WI38 (cell line): ENCODE data around the gene ZHX3.

ENCODE experiments used
- H3K4me3 ChIP-seq: 2 replicates; pipeline ENCODE4 v1.5.1; 2011; ENCODE audit warnings: low read depth, mild to moderate bottlenecking, control low read depth, low read length
- TF ChIP-seq, protein P1 (sequence below): IDR thresholded peaks from 2 replicates; pipeline ENCODE4 v1.5.1; 2012; ENCODE audit warnings: low read depth, mild to moderate bottlenecking, control low read depth, low read length

Gene ZHX3

DNA sequence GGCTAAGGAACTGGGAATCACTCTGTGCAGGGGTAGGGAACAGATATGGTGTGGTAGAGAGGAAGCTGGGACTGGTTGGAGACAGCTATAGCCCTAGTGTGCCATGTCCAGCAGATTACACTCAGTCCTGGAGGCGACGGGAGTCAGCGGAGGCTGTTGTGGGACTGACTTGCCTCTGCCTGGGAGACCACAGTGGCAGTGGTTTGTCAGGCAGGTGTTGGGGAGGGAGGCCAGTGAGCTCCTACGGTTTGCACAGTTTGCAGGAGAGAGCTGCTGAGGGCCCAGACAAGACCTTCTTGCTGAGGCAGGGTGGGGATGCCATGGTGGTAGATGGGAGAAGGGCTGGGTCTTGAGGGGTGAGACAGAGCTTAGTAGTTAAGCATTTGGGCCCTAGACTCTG is 175.3 kb downstream of the ZHX3 start:
- TF ChIP-seq, protein P1, sequence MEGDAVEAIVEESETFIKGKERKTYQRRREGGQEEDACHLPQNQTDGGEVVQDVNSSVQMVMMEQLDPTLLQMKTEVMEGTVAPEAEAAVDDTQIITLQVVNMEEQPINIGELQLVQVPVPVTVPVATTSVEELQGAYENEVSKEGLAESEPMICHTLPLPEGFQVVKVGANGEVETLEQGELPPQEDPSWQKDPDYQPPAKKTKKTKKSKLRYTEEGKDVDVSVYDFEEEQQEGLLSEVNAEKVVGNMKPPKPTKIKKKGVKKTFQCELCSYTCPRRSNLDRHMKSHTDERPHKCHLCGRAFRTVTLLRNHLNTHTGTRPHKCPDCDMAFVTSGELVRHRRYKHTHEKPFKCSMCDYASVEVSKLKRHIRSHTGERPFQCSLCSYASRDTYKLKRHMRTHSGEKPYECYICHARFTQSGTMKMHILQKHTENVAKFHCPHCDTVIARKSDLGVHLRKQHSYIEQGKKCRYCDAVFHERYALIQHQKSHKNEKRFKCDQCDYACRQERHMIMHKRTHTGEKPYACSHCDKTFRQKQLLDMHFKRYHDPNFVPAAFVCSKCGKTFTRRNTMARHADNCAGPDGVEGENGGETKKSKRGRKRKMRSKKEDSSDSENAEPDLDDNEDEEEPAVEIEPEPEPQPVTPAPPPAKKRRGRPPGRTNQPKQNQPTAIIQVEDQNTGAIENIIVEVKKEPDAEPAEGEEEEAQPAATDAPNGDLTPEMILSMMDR: no peak
- no peak overlapping the region for H3K4me3 ChIP-seq

DNA sequence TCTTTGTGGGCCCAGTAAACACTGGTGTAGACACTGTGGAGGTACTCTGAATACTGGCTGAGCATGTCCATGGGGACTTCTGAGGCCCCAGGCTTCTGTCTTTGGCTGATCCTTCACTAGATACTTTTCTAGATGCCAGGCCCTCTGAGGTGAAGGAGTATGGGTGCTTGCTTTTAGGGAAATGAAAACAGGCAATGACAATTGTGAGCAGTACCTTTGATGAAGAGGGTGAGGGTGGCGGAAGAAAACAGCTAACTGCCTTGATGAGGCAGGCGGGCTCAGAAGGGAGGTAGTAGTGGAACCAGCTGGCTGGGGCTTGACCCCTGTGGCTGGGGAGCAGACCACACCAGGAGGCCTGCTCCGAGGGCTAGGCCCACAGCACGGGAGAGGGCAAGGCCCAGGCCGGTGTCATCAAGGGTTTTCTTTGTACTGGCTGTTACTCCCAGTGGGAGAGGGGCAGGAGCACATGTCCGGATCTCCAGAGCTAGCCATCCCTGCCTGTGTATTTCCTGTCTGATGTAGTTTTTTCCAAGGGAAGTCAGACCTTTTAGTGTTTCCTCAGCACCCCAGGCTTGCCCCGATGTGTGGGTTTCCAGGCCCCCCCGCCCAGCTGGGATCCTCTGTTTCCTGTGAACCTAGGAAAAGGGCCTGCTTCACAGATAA is 176.2 kb downstream of the ZHX3 start:
- no peak overlapping the region for H3K4me3 ChIP-seq
- TF ChIP-seq, protein P1: no peak

DNA sequence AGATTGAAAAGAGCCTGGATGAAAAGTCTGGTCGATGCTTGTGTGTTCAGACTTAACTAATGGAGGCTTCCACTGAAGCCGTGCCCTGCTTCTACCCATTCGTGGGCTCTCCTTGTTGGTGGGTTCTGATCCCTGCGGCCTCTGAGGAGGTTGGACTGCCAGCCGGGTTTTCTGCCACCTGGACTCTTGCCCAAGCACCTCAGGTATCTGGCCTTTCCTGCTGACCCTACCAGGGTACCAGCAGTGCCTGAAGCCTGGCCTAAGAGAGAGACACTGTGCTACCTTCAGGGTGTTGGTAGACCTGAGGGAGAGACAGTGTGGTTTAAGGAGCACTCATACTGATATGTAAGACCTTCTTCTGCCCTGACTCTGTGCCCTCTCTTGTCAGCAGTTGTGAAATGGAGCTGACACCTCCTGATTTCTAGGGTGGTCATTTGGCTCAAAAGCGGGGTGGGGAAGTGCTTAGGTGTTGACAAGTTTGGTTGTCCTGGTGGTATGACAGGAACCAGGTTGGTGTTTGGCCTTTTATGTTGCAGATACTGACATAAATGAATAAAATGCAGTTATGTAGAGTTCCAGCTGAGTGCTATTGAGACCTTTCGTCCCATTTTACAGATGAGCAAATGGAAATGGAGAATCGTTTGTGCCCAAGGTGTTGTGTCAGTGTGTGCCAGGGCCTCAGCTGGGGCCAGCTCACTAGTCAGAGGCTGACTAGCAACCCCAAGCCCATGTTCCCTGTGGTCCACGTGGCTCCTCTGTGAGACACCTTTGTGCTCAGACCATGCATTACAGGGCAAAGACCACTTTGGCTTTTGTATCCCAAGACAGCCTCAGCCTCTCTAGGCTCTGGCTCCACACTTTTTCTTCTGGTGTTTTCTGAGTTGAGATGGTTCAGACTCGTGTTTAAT is 177.1 kb downstream of the ZHX3 start:
- TF ChIP-seq, protein P1: no peak
- H3K4me3 ChIP-seq: no peak overlapping the region

DNA sequence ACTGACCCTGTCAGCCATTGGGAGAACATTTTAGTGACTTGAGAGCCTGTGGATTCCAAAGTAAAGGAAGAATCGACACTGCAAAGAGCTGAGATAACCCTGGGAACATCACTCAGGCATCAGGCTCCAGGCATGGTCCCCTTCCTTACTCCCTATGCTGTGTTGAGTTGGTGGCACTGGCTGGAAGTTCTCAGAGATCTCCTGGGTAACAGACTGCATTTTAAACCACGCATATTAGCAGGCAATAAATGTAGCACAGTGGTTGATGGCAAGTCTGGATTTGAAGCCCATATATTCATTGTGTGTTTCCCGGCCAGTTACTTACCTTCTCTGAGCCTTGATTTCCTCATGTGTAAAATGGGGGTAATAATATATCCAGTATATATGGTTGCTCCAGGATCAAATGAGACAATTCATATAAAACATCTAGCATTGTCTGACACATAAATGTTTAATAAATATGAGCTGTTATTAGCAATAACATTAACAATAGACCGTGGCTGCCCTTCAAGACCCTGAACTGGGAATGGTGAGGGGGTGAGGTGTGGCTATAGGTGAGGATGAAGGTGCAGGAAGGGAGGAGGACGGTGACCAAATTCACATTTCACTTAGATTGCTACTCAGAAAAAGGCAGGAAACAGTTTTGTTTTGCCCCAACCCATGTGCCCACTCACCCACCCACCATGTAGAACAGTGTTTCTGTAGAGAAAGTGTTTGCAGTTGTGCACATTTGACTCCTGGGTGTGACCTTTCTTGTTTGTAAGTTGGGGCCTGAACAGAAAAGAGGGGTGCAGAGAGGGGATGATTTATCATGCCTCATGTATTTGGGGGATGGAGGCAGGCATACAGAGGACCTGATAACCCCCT is 178.1 kb downstream of the ZHX3 start:
- H3K4me3 ChIP-seq: peak overlapping the region; percentile 78
- TF ChIP-seq, protein P1: no peak

DNA sequence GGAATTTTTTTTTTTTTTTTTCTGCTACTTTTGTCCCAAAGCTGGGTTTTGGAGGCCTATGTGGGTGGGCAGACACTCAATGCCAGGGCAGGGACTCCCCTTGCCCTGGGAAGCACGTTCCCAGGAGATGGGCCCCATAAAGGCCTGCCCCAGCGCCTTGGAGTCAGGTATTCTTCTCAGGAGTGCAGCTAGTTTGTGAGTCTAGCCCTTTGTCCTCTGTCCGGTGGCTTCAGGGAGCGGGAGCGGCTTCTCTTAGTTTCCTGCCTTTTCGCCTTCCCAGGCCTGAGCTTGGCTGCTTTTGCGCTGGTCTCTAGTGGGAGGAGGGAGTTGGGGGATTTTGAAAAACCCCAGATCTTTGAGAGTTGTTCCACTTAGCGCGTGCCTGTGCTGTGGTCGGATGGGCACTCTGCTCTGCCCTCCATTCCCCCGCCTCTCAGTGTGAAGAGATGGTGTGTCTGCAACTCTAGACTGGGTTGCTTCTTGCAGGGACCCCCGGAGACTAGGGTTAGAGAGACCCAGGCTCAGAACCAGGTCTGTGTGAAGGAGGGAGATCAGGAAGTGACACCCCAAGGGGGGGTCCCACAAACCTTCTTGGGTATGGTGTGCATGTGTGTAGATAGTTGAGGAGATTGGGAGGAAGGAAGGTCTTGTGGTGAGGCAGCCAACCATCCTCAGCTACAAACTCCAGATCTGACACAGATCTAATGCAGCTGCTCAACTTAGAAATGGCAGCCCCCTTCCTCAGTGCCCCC is 178.9 kb downstream of the ZHX3 start:
- H3K4me3 ChIP-seq: peak overlapping the region; percentile 78
- TF ChIP-seq, protein P1: no peak

DNA sequence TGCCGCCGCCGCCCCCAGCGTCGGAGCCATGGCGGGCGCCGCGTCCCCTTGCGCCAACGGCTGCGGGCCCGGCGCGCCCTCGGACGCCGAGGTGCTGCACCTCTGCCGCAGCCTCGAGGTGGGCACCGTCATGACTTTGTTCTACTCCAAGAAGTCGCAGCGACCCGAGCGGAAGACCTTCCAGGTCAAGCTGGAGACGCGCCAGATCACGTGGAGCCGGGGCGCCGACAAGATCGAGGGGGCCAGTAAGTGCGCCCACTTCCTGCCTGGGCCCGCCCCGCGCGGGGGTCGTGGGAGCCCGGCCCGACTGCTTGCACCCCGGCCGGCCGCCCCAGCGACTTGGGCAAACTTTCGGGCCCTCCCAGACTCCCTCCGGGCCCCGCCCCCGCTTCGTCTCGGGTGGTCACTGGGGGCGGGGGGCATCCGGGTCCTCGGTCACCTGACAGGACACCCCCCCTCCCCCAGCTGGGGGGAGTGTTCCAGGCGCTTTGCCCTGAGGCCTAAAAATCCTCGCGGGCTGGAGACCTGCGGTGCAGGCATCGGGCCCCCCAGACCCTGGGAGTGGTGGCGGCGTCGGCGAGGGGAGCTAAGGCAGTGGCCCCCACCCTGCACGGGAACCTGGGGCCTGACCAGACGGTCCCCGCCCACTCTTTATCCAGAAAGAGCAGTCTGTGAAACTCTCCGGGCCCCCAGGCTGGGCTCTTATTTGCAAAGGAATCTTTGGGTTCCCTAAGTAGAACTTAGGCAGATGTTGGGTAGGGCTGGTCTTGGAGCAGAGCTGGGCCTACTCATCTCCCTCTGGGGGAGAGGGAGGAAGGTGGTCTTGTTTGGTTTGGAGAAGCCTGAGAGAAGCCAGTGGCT is 179.7 kb downstream of the ZHX3 start:
- TF ChIP-seq, protein P1: no peak
- H3K4me3 ChIP-seq: peak overlapping the region; percentile 78
